Skeletal muscle satellite cell (primary cell): ENCODE results near the gene CCDC158.
A peak's percentile ranks its signal among the peaks of the same experiment; 100 is the strongest.

Experiments used
- H3K27me3 ChIP-seq: 2 replicates; pipeline ENCODE4 v1.7.0; 2013; ENCODE audit warnings: low read length; ENCODE audit not compliant: control insufficient read depth, insufficient read depth
- H3K36me3 ChIP-seq: 2 replicates; pipeline ENCODE4 v1.7.0; 2013; ENCODE audit warnings: mild to moderate bottlenecking, control low read depth, low read length; ENCODE audit not compliant: insufficient read depth
- H3K4me1 ChIP-seq: 2 replicates; pipeline ENCODE4 v1.7.0; 2013; ENCODE audit warnings: low read length; ENCODE audit not compliant: control insufficient read depth, insufficient read depth
- H3K4me2 ChIP-seq: 2 replicates; pipeline ENCODE4 v1.7.0; 2013; ENCODE audit warnings: mild to moderate bottlenecking, low read length
- H3K4me3 ChIP-seq: 2 replicates; pipeline ENCODE4 v1.7.0; 2013; ENCODE audit warnings: low read length
- H3K9ac ChIP-seq: 2 replicates; pipeline ENCODE4 v1.7.0; 2013; ENCODE audit warnings: mild to moderate bottlenecking, low read depth, low read length, moderate library complexity
- H3K9me3 ChIP-seq: replicated peaks from 2 replicates; pipeline ENCODE4 v1.7.0; 2013; ENCODE audit warnings: mild to moderate bottlenecking, control low read depth, low read length

Gene CCDC158

DNA sequence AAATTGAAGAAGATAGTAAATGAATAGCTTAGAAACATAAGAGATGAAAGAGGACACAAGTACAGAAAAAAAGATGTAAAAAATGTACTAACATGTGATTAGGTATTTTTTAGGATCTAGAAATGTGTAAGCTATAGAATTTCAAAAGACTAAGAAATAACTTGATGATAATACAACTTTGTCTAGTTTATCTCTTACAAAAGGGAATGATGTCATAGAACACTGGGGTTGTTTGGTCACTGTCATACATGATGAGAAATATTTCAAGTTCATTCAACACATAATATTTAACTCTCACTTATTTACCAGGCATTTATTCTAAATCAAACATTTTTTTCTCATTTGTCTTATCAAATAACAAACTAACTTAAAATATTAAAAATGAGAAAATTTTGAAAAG, 95.9 kb downstream of the CCDC158 start:
- Histone ChIP-seq H3K4me2 (no peak overlapping the region), H3K9ac (no peak overlapping the region), H3K9me3 (peaks cover 8% of the 10 kb centered on the region), H3K4me1 (no peaks in the 10 kb centered on the region), H3K4me3 (no peak overlapping the region), H3K27me3 (peaks cover 17% of the 10 kb centered on the region), H3K36me3 (no peaks in the 10 kb centered on the region)

DNA sequence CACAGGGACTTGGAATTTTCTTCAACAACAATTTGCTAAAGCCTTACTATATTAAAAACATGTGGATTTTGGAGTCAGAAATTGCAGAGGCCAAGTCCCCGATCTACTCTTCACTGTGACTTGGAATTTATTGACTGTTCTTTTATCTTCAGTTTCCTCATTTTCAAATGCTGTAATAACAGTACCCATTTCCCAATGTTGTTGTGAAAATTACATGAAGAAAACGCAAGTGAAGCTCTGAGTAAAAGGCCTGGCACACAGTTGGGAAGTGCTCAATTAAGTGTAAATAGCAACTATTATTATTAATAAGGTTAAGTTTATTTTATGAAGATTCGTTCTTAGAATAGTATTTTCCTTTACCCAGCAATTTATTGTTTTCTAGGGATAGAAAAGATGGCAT, 98.7 kb downstream of the CCDC158 start:
- Histone ChIP-seq H3K36me3 (no peaks in the 10 kb centered on the region), H3K4me2 (no peak overlapping the region), H3K9me3 (peaks cover 8% of the 10 kb centered on the region), H3K4me3 (no peak overlapping the region), H3K4me1 (no peaks in the 10 kb centered on the region), H3K27me3 (peaks cover 13% of the 10 kb centered on the region), H3K9ac (no peak overlapping the region)

DNA sequence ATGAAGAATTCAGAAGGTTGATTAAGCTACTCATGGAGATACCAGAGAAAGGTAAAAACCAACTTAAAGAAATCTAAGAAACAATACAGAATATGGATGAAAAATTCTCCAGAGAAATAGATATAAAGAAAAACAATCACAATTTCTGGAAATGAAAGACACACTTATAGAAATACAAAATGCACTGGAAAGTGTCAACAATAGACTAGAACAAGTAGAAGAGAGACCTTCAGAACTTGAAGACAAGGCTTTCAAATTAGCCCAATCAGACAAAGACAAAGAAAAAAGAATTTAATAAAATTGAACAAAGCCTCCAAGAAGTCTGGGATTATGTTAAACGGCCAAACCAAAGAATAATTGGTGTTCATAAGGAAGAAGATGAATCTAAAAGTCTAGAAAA, 104.8 kb downstream of the CCDC158 start:
- Histone ChIP-seq H3K4me1 (no peaks in the 10 kb centered on the region), H3K27me3 (peaks cover 4% of the 10 kb centered on the region), H3K4me3 (no peak overlapping the region), H3K9ac (no peak overlapping the region), H3K4me2 (no peak overlapping the region), H3K9me3 (peaks cover 2% of the 10 kb centered on the region), H3K36me3 (no peaks in the 10 kb centered on the region)

DNA sequence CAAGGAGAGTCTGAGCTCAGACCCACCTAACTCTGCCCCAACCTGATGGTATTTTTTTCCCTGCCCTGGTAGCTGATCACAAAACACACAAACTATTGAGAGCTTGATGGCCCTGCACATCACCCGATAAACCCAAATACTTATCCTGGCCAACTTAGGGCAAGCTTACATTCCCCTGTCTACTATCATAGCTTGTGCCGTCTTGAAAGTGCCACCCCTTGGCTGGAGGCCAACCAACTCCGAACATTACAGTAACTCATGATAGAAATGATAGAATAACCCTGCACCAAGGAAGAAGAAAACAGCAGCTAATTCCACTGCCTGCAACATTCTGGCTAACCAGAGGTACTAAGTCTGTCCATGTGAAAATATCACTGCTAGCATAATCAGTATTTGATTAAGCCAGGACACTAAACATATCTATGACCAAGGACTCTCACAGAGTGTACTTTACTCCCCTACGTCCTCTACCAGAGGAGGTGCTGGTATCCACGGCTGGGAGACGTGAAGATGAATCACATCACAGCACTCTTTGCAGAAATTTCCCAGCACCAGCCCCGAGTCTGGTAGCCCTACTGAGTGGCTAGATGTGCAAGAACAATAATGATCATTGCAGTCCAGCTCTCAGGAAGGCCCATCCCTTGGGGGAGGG, 105.5 kb downstream of the CCDC158 start:
- Histone ChIP-seq H3K4me2 (no peak overlapping the region), H3K36me3 (peaks cover 3% of the 10 kb centered on the region), H3K4me3 (no peak overlapping the region), H3K27me3 (peaks cover 4% of the 10 kb centered on the region), H3K9me3 (peaks cover 2% of the 10 kb centered on the region), H3K9ac (no peak overlapping the region), H3K4me1 (no peaks in the 10 kb centered on the region)

DNA sequence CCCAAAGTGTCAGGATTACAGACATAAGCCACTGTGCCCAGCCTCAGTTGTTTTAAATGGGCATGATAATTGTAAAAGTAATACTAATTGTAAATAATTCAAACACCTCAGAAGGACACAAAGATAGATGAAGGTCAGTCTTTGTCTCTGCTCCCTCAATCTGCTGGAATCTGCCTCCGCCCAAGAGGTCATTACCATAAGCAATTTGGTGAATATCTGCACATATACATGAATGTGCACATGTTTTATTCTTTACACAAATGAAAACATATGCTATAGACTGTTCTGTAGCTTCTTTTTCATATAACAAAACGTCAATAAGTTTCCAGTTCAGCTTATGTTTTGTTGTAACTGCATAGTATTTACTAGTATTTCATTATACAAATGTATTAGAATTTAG, 107.4 kb downstream of the CCDC158 start:
- Histone ChIP-seq H3K4me3 (no peak overlapping the region), H3K9me3 (no peaks in the 10 kb centered on the region), H3K9ac (no peak overlapping the region), H3K27me3 (peaks cover 4% of the 10 kb centered on the region), H3K4me2 (no peak overlapping the region), H3K4me1 (no peaks in the 10 kb centered on the region), H3K36me3 (peaks cover 17% of the 10 kb centered on the region)

DNA sequence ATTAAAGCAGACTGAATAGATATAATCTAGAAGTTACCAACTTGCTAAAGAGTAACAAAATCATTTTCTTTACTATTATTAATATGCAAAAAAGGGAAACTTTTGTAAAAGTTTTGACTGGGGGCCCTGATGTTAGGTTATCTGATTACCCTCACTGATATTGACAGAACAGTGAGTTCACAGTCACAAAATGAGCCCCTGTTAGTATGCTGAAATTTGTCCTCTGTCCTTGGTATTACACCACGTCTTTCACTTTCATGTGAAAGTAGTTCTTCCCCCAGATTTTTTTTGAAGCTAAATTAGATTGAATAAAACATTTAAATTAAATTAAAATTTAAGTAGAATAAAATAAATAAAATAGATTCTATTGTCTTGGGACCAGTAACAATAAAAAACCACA, 108.5 kb downstream of the CCDC158 start:
- peaks cover 17% of the 10 kb centered on the region for H3K36me3 ChIP-seq
- peaks cover 3% of the 10 kb centered on the region for H3K4me1 ChIP-seq
- no peak overlapping the region for H3K9ac ChIP-seq
- no peak overlapping the region for H3K4me2 ChIP-seq
- no peak overlapping the region for H3K4me3 ChIP-seq
- no peaks in the 10 kb centered on the region for H3K9me3 ChIP-seq
- H3K27me3 ChIP-seq = peaks cover 4% of the 10 kb centered on the region

DNA sequence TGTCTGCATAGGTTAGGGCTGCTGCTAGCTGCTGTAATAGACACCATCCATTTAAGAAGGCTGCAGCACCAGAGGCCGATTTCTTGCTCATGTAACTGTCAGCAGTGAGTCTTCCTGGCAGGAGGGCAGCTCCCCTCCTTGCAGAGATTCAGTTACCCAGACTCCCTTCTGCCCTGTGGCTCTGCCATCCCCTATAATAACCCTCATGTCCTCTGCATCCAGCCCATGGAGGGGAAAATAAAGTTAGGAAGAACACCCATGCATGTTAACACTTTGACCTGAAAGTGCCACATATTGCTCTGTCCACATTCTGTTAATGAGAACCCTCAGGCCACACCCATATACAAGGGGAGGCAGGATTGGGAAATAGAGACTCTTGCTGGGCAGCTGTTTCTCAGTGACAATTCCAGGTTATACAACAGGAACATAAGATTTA, 109.0 kb downstream of the CCDC158 start:
- Histone ChIP-seq H3K9me3 (no peaks in the 10 kb centered on the region), H3K36me3 (peaks cover 17% of the 10 kb centered on the region), H3K27me3 (peaks cover 1% of the 10 kb centered on the region), H3K4me2 (no peak overlapping the region), H3K4me1 (peaks cover 5% of the 10 kb centered on the region), H3K4me3 (no peak overlapping the region), H3K9ac (no peak overlapping the region)

DNA sequence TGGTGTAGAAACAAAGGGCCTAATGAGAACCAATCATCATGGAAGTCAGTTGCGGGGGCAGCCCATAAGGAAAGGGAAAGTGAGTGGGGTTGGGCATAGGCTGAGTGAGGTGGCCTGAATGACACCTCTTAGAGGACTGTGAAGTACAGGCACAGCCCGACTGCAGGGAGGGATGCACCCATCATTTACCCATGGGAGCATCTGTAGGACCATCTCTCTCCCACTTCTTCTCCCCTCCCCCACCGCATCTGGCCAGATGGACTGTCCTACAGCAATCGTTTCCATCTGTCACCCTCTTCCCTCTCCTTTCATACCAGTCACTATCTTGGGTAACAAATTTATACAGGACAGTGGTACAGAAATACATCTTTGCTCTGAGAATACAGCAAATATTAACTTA, 110.3 kb downstream of the CCDC158 start:
- Histone ChIP-seq H3K4me2 (no peak overlapping the region), H3K4me3 (no peak overlapping the region), H3K4me1 (peaks cover 5% of the 10 kb centered on the region), H3K36me3 (peaks cover 17% of the 10 kb centered on the region), H3K27me3 (no peaks in the 10 kb centered on the region), H3K9ac (no peak overlapping the region), H3K9me3 (no peaks in the 10 kb centered on the region)

DNA sequence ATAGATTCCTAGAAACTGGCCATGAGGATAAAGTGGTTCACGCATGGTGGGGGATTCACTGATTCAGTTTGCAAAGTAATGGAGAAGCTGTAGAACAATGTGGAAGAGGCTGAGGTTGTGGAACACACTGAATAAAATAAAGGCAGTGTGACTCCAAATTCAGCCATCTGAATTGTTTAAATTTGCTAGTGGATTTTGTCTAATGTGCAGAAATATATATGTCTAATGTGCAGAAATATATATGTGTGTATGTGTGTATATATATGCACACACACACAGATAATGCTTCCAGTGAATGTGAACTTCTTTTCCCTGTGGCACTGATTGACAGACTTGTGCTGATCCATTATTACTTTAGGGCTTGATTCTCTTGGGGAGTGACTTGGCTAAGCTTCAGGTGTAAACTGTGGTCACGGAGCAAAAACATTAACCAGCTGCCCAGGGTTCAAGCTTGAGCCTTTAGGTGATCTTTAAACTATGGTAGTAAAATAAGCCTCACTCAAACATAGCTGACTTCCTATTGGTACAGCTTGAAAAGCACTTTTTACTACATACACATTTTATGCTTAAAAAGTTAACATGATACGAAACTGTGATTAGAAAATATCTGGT, 110.9 kb downstream of the CCDC158 start:
- H3K4me1 ChIP-seq = peaks cover 11% of the 10 kb centered on the region
- H3K4me3 ChIP-seq = no peak overlapping the region
- no peak overlapping the region for H3K9ac ChIP-seq
- no peak overlapping the region for H3K4me2 ChIP-seq
- H3K9me3 ChIP-seq = no peaks in the 10 kb centered on the region
- peaks cover 17% of the 10 kb centered on the region for H3K36me3 ChIP-seq
- no peaks in the 10 kb centered on the region for H3K27me3 ChIP-seq

DNA sequence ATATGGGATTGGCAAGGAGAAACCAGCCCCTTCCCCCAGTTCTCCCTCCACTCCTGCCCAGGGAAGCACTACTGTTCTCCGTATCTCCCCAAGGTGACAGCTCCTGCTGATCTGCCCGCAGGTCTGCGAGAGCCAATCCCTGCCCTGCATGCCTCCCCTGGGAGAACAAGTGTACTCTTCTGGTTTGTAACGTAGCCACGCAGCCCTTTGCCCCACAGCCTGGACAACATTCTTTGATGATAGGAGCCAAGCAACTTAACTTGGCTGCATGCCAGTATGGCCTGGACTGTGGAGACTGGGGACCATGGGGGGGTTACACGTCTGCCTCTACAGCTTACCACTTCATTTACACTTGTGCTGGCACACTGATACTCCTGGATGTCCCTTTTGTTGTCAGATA, 112.4 kb downstream of the CCDC158 start:
- Histone ChIP-seq H3K4me3 (no peak overlapping the region), H3K4me1 (peaks cover 12% of the 10 kb centered on the region), H3K36me3 (peaks cover 17% of the 10 kb centered on the region), H3K9me3 (no peaks in the 10 kb centered on the region), H3K27me3 (no peaks in the 10 kb centered on the region), H3K9ac (no peak overlapping the region), H3K4me2 (peak overlapping the region; percentile 16)

DNA sequence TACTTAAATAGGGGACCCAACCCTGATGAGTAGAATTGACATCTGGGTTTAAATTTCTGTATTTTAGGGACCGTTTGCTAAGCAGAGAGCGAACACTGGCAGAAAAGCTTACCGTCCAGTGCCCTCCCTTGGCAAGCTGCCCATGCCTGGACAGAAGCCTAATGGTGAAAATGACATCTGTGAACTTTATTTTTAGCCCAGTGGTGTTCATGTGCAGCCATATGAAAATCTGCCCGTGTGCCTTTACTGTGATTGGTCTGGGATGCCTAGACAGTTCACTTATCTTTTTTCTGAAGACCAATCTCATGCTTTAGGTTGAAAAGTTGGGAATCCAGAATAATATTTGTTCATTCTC, 113.3 kb downstream of the CCDC158 start:
- H3K4me1 ChIP-seq = peaks cover 12% of the 10 kb centered on the region
- peak overlapping the region; percentile 97 for H3K4me3 ChIP-seq
- H3K27me3 ChIP-seq = no peaks in the 10 kb centered on the region
- H3K9me3 ChIP-seq = no peaks in the 10 kb centered on the region
- H3K4me2 ChIP-seq = peak overlapping the region; percentile 99
- peak overlapping the region; percentile 87 for H3K9ac ChIP-seq
- peaks cover 17% of the 10 kb centered on the region for H3K36me3 ChIP-seq
